HepG2 (cell line): ENCODE results near the gene PLCL1. TPM values are rescaled to one million over a fixed set of nuclear protein-coding genes. Genes with fewer than 3 reads are reported as not detected.
A peak's percentile ranks its signal among the peaks of the same experiment; 100 is the strongest.

Source experiments
- ATAC-seq: fragments of 200-7000 bp; cut with Tn5 transposase; 3 replicates; pipeline ENCODE4 v1.9.1; 2020; ENCODE audit warnings: mild to moderate bottlenecking, moderate library complexity
- BruUV-seq: library from RNA; stranded (reverse); fragments of 400-500 nt; replicated peaks from 2 replicates; lab custom pipeline; 2021; lab: Mats Ljungman, UMichigan
- CTCF ChIA-PET: fragments of 300-600 bp; formaldehyde crosslinking; extraction: SDS; loops from one replicate; lab custom pipeline; 2021; ENCODE audit warnings: low total read pairs, inconsistent platforms, low intra/inter-chr PET ratio; lab: Yijun Ruan, JAX
- POLR2A ChIA-PET: fragments of 350-600 bp; sonication (Branson Sonifier 250); formaldehyde crosslinking; loops from one replicate; lab custom pipeline; 2020; ENCODE audit warnings: antibody characterized with exemption, inconsistent platforms; lab: Yijun Ruan, JAX
- DNase-seq: peaks from one replicate; pipeline ENCODE4 v3.0.0-alpha.2; 2015; ENCODE audit warnings: low spot score
- FAIRE-seq: peaks from 3 replicates; lab custom pipeline; 2011; peaks lifted over from hg19 to GRCh38; lab: Jason Lieb, UNC
- H2AFZ ChIP-seq: one replicate; pipeline ENCODE4 v1.6.1; 2011; ENCODE audit warnings: low read length, inconsistent platforms
- H3K27ac ChIP-seq: fragments of 300-600 bp; 3 replicates; pipeline ENCODE4 v1.8.0; 2011; ENCODE audit warnings: mixed run types, mild to moderate bottlenecking, mixed read lengths, low read length, inconsistent platforms; ENCODE audit not compliant: insufficient read depth; ENCODE audit errors: extremely low read length
- H3K27me3 ChIP-seq, 2 experiments: fragments of 200-600 bp in 1 of 2; 2 replicates in 1 of 2; 3 replicates in 1 of 2; pipeline versions ENCODE4 v1.6.0 to v1.8.0; 2011; ENCODE audit warnings: low read length in 2 of 2, mild to moderate bottlenecking in 2 of 2, moderate library complexity in 2 of 2, inconsistent platforms in 1 of 2; ENCODE audit not compliant: insufficient read depth in 2 of 2, control insufficient read depth in 1 of 2
- H3K36me3 ChIP-seq, 2 experiments: fragments of 200-600 bp in 1 of 2; replicated peaks in 1 of 2; 2 replicates in 1 of 2; 3 replicates in 1 of 2; pipeline versions ENCODE4 v1.5.1 to v1.8.0; 2011; ENCODE audit warnings: low read length in 2 of 2, inconsistent platforms in 1 of 2; ENCODE audit not compliant: insufficient read depth in 2 of 2, control insufficient read depth in 1 of 2
- H3K4me1 ChIP-seq: 2 replicates; pipeline ENCODE4 v1.5.1; 2012; ENCODE audit warnings: low read length, inconsistent platforms; ENCODE audit not compliant: insufficient read depth
- H3K4me2 ChIP-seq: 2 replicates; pipeline ENCODE4 v1.6.0; 2011; ENCODE audit warnings: low read depth, low read length, inconsistent platforms
- H3K4me3 ChIP-seq, 3 experiments: fragments of 200-600 bp in 1 of 3; sonication (generic), shearing (Covaris generic) in 1 of 3; replicated peaks in 1 of 3; 2 replicates each; pipeline ENCODE4 v1.5.1; 2011 to 2016; ENCODE audit warnings: low read length in 3 of 3, inconsistent platforms in 2 of 3, low read depth in 2 of 3, mild to moderate bottlenecking in 2 of 3, control low read depth in 1 of 3, mixed read lengths in 1 of 3; ENCODE audit not compliant: insufficient read depth in 1 of 3
- H3K79me2 ChIP-seq: one replicate; pipeline ENCODE4 v1.6.1; 2011; ENCODE audit warnings: low read length, inconsistent platforms; ENCODE audit not compliant: insufficient read depth
- H3K9ac ChIP-seq: 2 replicates; pipeline ENCODE4 v1.6.0; 2011; ENCODE audit warnings: mild to moderate bottlenecking, low read depth, low read length, inconsistent platforms; ENCODE audit not compliant: insufficient read depth
- H3K9me3 ChIP-seq: 2 replicates; pipeline ENCODE4 v1.5.1; 2012; ENCODE audit warnings: mild to moderate bottlenecking, low read length
- H4K20me1 ChIP-seq: 2 replicates; pipeline ENCODE4 v1.6.0; 2011; ENCODE audit warnings: inconsistent platforms, mild to moderate bottlenecking, low read length, moderate library complexity; ENCODE audit not compliant: insufficient read depth
- PRPF4 ChIP-seq: fragments of 200-400 bp; formaldehyde crosslinking; IDR thresholded peaks from 2 replicates; pipeline ENCODE4 v1.6.1; 2016; ENCODE audit warnings: low read length, low read depth; ENCODE audit not compliant: poor library complexity, severe bottlenecking
- RFXANK ChIP-seq: IDR thresholded peaks from 2 replicates; pipeline ENCODE4 v1.6.1; 2016
- SAFB2 ChIP-seq: sonication (generic); formaldehyde crosslinking; IDR thresholded peaks from 2 replicates; pipeline ENCODE4 v1.5.1; 2020; ENCODE audit warnings: missing genetic modification reagents, low read depth, mild to moderate bottlenecking, borderline replicate concordance
- SAP130 ChIP-seq: IDR thresholded peaks from 2 replicates; pipeline ENCODE4 v1.6.1; 2016; ENCODE audit warnings: low read depth
- SMC3 ChIP-seq: IDR thresholded peaks from 2 replicates; pipeline ENCODE4 v1.6.1; 2011; ENCODE audit warnings: low read length, improper control_type of control experiment
- SP1 ChIP-seq, 2 experiments: fragments of 450-650 bp in 1 of 2; sonication (generic) in 1 of 2; formaldehyde crosslinking in 1 of 2; IDR thresholded peaks; 2 replicates each; pipeline versions ENCODE4 v1.4.0 to v1.6.1; 2016 to 2020; ENCODE audit warnings: missing genetic modification reagents in 1 of 2
- SP5 ChIP-seq: IDR thresholded peaks from 2 replicates; pipeline ENCODE4 v1.6.1; 2016; ENCODE audit warnings: low read depth, borderline replicate concordance
- STAG1 ChIP-seq: sonication (generic); formaldehyde crosslinking; IDR thresholded peaks from 2 replicates; pipeline ENCODE4 v1.4.0; 2020; ENCODE audit warnings: missing genetic modification reagents
- WGBS: methylation state at CpG from one replicate; pipeline ENCODE4 v1.1.6; 2017; ENCODE audit warnings: low lambda C conversion rate; 5-methylcytosine and 5-hydroxymethylcytosine counted together
- in situ Hi-C: cut with HindIII; loops from 2 replicates; pipeline ENCODE4 v1.10.0; 2017; ENCODE audit warnings: low pct_unique_long_range_greater_than_20kb; ENCODE audit not compliant: extremely low pct_ligation_motif_present
- intact Hi-C: fragments of 100-400 bp; cut with micrococcal nuclease; formaldehyde crosslinking; loops from one replicate; pipeline ENCODE4 v1.10.0; 2022; ENCODE audit not compliant: unreplicated experiment
- polyA plus RNA-seq, 8 experiments: library from polyadenylated mRNA; depleted of rRNA in 3 of 8; stranded (reverse) in 7 of 8; unstranded in 1 of 8; fragments of >200 nt; fragmentation: Illumina TruSeq in 4 of 8; extraction: Trizol in 4 of 8; gene quantifications; 2 replicates each; pipeline versions ENCODE4 v1.2.1 to v1.2.3, GENCODE V29; 2011 to 2016; ENCODE audit warnings: low read depth in 4 of 8, missing spikeins in 1 of 8, mixed read lengths in 1 of 8; ENCODE audit not compliant: insufficient read depth in 1 of 8
- total RNA-seq, 5 experiments: library from RNA; depleted of rRNA; stranded (reverse); fragments of >200 nt; fragmentation: Illumina TruSeq; extraction: Trizol; gene quantifications; 2 replicates each; pipeline ENCODE4 v1.2.3, GENCODE V29; 2016; ENCODE audit warnings: low read depth in 1 of 5
- TF ChIP-seq, protein P1 (sequence below): sonication (generic); formaldehyde crosslinking; IDR thresholded peaks from 2 replicates; pipeline ENCODE4 v1.5.0; 2020; ENCODE audit warnings: mild to moderate bottlenecking, missing genetic modification reagents, moderate library complexity

PLCL1 gene
- total and polyA plus RNA-seq, 2 of the 13 experiments (the other 11 are each of a cell fraction or from before 2014, with no cell fraction given): not detected

DNA sequence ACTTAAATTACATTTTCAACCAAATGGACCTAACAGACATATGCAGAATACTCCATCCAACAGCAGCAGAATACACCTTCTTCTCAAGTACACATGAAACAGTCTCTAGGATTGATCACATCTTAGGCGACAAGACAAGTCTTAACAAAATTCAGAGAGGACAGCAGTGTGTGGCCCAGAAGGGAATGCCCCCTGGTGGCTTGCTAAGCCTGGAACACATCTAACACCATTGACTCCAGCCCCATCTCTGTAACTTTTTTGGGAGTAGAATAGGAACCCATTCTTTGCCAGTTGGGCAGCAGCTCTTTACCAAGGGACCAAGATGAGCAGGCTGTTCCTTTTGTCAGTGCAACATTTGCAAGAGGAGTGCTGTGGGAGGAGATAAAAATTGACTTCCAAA, 249.9 kb downstream of the PLCL1 start:
- TF ChIP-seq RFXANK (CRISPR knock-in tag) (no peak), SAFB2 (CRISPR knock-in tag) (no peak), PRPF4 (no peak), SP5 (no peak), SP1 (IDR thresholded peaks at IDR 0.05) (no peak), SP1 (CRISPR knock-in tag; IDR thresholded peaks at IDR 0.05) (no peak), SMC3 (peak; percentile 40; the same call in 1 of the 2 replicates), STAG1 (CRISPR knock-in tag) (peak; percentile 38; the same call in 1 of the 2 replicates), SAP130 (CRISPR knock-in tag) (no peak)
- TF ChIP-seq, protein P1, sequence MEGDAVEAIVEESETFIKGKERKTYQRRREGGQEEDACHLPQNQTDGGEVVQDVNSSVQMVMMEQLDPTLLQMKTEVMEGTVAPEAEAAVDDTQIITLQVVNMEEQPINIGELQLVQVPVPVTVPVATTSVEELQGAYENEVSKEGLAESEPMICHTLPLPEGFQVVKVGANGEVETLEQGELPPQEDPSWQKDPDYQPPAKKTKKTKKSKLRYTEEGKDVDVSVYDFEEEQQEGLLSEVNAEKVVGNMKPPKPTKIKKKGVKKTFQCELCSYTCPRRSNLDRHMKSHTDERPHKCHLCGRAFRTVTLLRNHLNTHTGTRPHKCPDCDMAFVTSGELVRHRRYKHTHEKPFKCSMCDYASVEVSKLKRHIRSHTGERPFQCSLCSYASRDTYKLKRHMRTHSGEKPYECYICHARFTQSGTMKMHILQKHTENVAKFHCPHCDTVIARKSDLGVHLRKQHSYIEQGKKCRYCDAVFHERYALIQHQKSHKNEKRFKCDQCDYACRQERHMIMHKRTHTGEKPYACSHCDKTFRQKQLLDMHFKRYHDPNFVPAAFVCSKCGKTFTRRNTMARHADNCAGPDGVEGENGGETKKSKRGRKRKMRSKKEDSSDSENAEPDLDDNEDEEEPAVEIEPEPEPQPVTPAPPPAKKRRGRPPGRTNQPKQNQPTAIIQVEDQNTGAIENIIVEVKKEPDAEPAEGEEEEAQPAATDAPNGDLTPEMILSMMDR (CRISPR knock-in tag): peak; percentile 47
- TF ChIP-seq, all 625 proteins: peak for 3
- Histone ChIP-seq H3K4me2 (no peak overlapping the region), H4K20me1 (no peaks in the 10 kb centered on the region), H3K4me1 (no peaks in the 10 kb centered on the region), H3K9me3 (no peaks in the 10 kb centered on the region), H3K9ac (no peak overlapping the region), H3K36me3 (no peaks in the 10 kb centered on the region), H3K27me3 (no peaks in the 10 kb centered on the region), H3K27ac (no peak overlapping the region), H3K79me2 (no peaks in the 10 kb centered on the region), H2AFZ (no peak overlapping the region), H3K4me3 (no peak overlapping the region)
- DNase-seq (peak; percentile 10), FAIRE-seq (peak; percentile 60), ATAC-seq (peak; percentile 96)
- in situ Hi-C loops: loop anchor here (5.0 kb wide), 1 partner anchor 252 kb away; the partner anchor contains the start of gene PLCL1
- POLR2A ChIA-PET: no interaction called here
- CTCF ChIA-PET: interaction anchor here (3.0 kb wide), 1 partner anchor 251 kb away, joined by 18 read pairs; no protein-coding TSS in a partner anchor
- intact Hi-C loops: loop anchor here (1.0 kb wide), 2 partner anchors 242 to 251 kb away; no protein-coding TSS in a partner anchor
- BruUV-seq: no TSS peak
- WGBS: 0% methylated on average over 1 of the region's 1 CpG
